GM19324 (cell line): ENCODE data around the gene BMAL1.
A peak's percentile ranks its signal among the peaks of the same experiment; 100 is the strongest.

Experiments used
- ATAC-seq: cut with Tn5 transposase; IDR thresholded peaks from one replicate; pipeline ENCODE4 v1.9.1; 2021; ENCODE audit warnings: mild to moderate bottlenecking, moderate library complexity; ENCODE audit not compliant: unreplicated experiment, low FRiP score

BMAL1 gene

GRCh38 chr11:13260963-13261588, 16.5 kb upstream of the BMAL1 start:
- ATAC-seq = no peak

DNA sequence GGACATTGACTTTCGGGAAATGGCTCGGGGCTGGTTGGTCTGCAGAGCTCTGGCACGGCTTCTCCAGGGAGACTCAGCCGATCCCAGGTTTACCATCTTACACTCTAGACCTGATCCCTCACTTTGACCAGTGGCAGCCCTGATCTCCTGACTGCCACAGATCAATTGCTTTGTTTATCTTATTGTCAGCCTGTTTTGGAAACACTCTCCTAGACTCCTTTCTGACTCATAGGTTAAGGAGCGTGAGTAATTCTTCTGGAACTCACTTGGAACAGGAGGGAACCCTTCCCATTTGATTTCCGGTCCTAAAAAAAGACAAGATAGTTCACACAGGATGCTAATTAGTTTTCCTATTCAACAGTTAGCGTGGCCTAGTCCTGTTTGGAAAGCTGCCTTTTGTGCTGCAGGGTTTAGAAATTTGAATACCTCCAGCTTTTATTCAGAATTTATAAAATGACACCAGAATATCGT, 16.0 kb upstream of the BMAL1 start:
- no peak for ATAC-seq

- ATAC-seq = no peak
Measured at GRCh38 chr11:13262096-13262495, 15.5 kb upstream of the BMAL1 start.

- ATAC-seq = no peak
Measured at GRCh38 chr11:13268791-13269190, 8.8 kb upstream of the BMAL1 start.

- no peak for ATAC-seq
Measured at GRCh38 chr11:13269775-13270174, 7.8 kb upstream of the BMAL1 start.

DNA sequence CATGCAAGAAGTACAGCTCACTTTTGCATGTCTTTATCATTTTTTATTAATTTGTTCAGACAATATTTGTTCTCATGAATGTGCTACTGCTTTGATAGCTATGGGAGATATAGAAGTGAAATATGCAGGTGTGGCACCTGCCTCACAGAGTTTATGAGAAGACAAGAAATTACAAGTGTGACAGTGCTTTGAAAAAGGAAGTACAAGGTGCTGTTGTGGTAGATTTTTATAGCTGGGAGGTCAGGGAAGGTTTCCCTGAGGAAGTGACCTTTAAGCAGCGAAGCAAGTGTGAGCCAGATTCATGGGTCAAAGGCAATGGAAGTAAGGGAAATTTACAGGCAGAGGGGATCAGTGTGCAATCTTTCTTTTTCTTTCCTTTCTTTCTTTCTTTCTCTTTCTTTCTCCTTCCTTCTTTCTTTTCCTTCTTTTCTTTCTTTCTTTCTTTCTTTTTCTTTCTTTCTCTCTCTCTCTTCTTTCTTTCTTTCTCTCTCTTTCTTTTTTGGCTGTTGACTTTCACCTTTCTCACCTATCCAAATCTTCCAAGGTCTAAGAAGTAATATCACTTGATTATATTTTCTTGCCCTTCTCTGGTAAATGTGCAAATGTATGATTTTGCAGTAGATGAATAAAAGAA, 6.4 kb upstream of the BMAL1 start:
- ATAC-seq = no peak

- ATAC-seq = no peak
Measured at GRCh38 chr11:13276454-13276831, 1.1 kb upstream of the BMAL1 start.

GRCh38 chr11:13276832-13277767, 490 bp upstream of the BMAL1 start:
- peak; percentile 95 for ATAC-seq

DNA sequence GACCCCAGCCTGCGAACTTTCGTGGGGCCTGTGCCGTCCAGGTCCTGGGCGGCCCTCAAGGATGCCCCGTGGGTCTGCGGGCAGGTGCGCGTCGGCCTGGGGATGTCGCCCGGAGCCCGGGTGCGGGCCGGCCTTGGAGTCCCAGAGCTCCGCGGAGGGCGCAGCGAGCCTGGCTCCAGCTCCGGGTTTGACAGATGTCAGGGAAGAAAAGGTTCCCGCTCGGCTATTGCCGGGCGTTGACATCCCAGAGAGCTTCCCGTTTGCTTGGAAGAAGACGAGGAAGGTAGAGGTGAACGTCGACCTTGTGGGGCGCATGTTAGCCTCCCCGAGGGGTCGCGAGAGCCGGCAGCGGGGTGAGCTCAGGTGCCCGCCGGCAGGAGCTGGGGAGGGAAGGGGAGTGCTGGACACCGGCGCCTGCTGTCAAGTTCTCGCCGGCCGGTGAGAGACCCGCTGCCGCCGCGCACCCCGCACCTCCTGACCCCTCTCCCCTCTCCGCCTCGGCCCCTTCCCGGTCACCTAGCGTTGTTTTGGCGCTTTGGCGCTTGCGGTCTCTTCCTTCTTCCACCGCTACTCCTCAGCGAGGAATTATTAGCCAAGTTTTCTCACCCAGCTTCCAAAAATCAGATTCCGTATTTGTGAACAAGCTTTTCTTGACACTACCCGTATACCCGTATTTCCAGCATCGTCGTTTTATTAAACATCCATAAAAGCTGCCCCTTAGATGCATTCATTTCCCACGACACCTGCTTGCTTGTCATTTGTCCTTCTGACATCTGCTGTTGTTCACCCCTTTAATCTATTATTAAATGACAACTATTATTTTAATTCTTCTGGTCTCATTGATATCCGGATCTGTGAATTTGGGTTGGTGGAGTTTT, 1.3 kb downstream of the BMAL1 start:
- ATAC-seq = no peak

- ATAC-seq = no peak
Measured at GRCh38 chr11:13279487-13279834, 1.9 kb downstream of the BMAL1 start.

DNA sequence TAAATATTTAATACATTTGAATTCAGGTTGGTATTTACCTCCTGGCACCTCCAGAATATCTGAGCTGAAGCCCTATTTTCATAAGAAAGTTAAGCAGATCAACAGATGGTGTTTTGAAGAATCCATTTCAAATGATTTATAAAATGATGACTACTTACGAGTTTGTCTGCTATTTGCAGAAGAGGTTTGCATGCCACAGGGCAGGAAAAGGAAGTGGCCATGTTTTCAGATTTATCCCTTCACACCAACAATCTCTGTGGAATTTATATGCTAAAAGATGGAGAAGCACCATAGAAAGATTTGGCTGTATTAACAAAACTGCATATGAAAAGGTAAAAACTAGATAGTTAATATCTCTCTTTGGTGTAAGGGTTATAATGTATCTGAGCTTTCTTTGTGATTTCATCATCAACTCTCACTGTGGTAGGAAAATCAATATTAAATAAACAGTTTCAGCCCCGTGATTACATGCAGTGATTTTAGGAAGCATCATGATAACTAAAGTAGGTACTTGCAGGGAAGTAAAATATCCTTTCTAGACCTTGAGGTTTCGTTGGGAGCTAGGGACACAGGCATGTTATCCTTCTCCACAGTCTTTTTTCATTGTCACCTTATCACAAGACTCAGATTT, 2.6 kb downstream of the BMAL1 start:
- no peak for ATAC-seq

GRCh38 chr11:13280777-13281176, 3.2 kb downstream of the BMAL1 start:
- ATAC-seq = no peak

- no peak for ATAC-seq
Measured at GRCh38 chr11:13283636-13284035, 6.0 kb downstream of the BMAL1 start.

DNA sequence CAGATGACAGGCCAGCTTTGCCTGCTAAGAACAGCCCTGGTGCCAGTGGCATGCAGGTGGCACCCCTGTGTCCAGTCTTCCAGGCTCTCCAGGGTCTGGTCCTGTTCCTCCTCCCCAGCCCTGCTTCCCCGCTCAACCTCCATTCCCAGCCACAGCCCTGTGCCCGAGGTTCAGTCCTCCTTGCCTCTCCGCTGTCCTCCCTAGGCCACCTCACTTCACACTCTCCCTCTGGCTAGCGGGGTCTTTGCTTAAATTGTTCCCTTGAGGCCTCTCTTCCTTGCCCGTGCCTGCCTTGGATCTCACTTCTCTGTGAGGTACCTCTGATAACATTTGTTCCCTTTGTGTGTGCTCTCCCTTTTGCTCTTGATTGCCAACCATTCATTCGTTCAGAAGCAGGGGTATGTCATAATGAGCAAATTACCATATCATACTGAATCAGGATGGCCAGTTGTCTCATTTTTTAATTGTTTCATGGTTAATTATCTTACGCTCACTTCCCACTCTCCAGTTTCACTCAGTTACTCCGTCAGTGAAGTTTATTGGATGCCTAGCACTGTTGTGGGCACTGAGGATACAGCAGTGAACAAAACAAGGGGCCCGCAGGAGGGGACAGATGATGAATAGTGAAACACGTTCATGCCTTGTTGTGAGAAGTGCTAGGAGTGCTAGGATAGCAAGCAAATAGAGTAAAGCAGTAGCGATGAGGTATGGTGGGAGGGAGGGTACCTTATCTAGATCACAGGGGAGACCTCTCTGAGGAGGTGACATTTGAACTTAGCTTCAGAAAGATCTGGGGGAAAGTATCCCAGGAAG, 7.4 kb downstream of the BMAL1 start:
- no peak for ATAC-seq

- no peak for ATAC-seq
Measured at GRCh38 chr11:13286279-13286821, 8.8 kb downstream of the BMAL1 start.

DNA sequence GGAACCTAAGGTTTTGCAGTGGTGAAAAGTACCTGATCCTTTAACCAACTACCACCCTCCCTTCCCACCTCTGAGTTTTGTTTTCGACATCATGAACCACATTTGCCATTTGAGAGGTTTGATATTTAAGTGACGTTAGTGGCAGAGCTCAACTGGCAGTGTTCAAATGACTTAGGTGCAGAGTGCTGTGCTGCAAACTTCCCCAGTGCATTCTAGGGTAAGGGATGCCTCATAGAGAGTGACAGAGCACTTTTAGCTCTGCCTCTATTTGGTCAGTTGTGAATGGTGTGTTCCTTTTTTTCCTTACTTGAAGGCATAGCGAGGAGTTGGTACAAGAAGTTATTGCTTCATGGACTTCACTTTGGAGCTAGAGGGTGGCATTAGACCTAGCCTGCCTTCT, 9.4 kb downstream of the BMAL1 start:
- ATAC-seq = no peak

GRCh38 chr11:13287681-13288080, 10.1 kb downstream of the BMAL1 start:
- ATAC-seq = no peak

- no peak for ATAC-seq
Measured at GRCh38 chr11:13288375-13289029, 10.9 kb downstream of the BMAL1 start.
